T-helper 2 cell treated with Interferon-gamma antibody and Interleukin-4, amounts not matched to agents 5 μg/mL and 100 μg/mL, for 36 hours (primary cell): ENCODE results near the gene TOP3B.
A peak's percentile ranks its signal among the peaks of the same experiment; 100 is the strongest.
"Not testable (repeated sequence)": the region's sequence is repeated elsewhere in the genome, so short reads cannot be mapped to it uniquely, and the experiment has no call there.

Experiments used
- DNase-seq: peaks from one replicate; pipeline ENCODE4 v3.0.0; 2021; ENCODE audit warnings: low spot score
- H3K27ac Mint-ChIP-seq: one replicate; pipeline ENCODE4 v1.8.0; 2021; ENCODE audit warnings: mild to moderate bottlenecking, mixed read lengths
- H3K27me3 Mint-ChIP-seq: one replicate; pipeline ENCODE4 v1.8.0; 2021; ENCODE audit warnings: low read depth, mixed read lengths
- H3K36me3 Mint-ChIP-seq: one replicate; pipeline ENCODE4 v1.8.0; 2021; ENCODE audit warnings: low read depth, mixed read lengths
- H3K4me1 Mint-ChIP-seq: one replicate; pipeline ENCODE4 v1.8.0; 2021; ENCODE audit warnings: low read depth, mixed read lengths
- H3K4me3 Mint-ChIP-seq: one replicate; pipeline ENCODE4 v1.8.0; 2022; ENCODE audit warnings: mild to moderate bottlenecking, moderate library complexity, mixed read lengths
- H3K9me3 Mint-ChIP-seq: one replicate; pipeline ENCODE4 v1.8.0; 2021; ENCODE audit warnings: mixed read lengths

Gene TOP3B

DNA sequence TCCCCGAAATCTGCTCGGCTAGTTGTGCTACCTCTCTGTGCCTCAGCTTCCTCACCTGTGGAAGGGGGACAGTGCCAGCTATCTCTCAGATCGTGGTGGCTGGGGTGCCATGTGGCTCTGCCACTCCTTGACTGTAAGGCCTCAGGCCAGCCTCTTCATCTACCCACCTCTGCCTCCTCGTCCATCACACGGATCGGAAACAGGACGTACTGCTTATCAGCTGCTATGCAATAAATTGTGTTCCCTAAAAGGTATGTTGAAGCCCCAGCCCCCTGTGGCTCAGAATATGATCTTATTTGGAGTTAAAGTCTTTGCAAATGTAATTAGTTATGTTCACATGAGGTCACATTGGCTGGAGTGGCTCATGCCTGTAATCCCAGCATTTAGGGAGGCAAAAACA lies 37.7 kb downstream of the TOP3B start:
- no peak for DNase-seq
- Mint-ChIP-seq H3K27ac (no peak overlapping the region), H3K4me3 (no peak overlapping the region), H3K36me3 (no peaks in the 10 kb centered on the region), H3K4me1 (peaks cover 10% of the 10 kb centered on the region), H3K27me3 (no peaks in the 10 kb centered on the region), H3K9me3 (no peaks in the 10 kb centered on the region)

DNA sequence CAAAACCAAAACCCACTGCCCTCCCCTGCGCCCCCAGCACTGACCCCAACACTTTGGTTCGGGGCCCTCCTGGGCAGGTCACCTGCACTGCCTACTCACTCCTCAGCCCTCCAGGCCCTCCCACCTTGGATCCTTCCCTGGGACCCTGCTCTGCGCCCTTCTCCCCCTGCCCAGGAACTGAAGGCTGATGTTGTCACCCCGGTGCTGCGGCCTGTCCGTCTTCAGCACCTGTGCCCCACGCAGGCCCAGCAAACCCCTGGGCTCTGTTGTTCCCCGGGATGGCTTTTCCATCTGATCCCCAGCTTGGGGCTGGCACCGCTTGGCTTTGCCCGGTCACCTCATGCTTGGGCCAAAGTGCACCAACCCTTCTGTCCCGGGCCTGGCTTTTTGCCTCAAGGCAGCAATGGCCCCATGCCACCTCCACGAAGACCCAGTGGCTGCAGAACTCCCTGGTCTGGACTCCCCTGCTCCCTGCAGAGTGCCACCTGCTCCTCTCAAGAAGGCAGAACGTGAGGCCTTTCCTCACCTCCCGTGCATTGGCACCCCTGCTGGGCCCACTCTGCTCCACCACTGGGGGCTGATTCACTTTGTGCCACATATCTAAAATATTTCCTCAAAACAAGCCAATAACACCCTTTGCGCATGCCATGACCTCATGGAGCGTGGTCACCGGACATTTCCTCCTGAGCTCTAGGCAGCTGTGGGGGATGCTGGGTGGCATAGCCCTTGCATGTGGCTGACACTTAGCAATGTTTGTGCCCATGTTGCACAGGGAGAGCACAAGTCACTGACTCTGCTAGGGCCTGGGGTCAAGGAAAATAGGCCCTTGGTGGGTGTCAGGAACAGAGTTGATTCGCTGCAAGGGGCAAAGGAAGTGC lies 38.8 kb downstream of the TOP3B start:
- H3K27me3 Mint-ChIP-seq, result no peaks in the 10 kb centered on the region
- H3K9me3 Mint-ChIP-seq, result no peaks in the 10 kb centered on the region
- H3K36me3 Mint-ChIP-seq, result no peaks in the 10 kb centered on the region
- no peak overlapping the region for H3K4me3 Mint-ChIP-seq
- H3K4me1 Mint-ChIP-seq, result peaks cover 12% of the 10 kb centered on the region
- DNase-seq, result no peak
- H3K27ac Mint-ChIP-seq, result no peak overlapping the region

DNA sequence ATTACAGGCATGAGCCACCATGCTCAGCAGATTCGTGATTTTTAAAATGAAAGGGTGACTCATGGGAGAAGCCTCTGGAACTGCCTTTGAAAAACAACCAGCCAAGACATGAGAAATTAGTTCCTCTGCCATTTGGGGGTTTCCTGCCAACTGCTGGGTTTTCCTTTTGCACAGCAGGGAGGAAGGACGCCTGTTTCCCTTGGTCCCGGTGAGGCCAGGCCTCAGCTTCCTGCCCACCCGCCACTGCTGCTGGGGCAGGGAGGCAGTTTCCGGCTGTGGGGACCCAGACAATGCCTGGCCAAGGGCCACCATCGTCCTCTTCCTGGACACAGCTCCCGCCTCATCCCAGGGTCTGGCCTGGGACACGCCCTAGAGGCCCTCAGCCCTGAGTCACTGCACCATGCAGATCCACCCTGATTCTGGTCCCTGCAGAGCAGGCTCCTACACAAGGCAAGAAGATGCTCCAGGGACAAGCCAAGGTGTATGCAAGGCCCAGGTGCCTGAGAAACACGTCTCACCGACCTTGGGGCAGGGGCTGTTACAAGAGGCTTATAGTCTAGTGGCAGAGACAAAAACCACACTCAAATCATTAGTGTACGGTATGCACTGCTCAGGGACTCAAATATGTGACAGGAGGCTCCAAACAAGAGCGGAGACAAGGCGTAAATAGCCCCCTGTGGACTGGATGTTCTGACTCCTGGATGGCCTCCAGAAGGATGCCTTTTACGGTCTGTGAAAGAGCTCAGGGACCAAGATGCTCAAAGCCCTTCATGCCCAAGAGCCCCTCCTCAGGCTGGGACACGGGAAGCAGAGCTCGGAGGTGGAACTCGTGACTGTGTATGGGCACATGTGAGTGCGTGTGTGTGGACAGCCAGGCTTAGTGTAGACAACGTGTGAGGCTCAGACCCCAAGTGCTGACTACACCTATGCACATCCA lies 39.9 kb downstream of the TOP3B start:
- Mint-ChIP-seq H3K4me1 (peaks cover 19% of the 10 kb centered on the region), H3K36me3 (no peaks in the 10 kb centered on the region)

DNA sequence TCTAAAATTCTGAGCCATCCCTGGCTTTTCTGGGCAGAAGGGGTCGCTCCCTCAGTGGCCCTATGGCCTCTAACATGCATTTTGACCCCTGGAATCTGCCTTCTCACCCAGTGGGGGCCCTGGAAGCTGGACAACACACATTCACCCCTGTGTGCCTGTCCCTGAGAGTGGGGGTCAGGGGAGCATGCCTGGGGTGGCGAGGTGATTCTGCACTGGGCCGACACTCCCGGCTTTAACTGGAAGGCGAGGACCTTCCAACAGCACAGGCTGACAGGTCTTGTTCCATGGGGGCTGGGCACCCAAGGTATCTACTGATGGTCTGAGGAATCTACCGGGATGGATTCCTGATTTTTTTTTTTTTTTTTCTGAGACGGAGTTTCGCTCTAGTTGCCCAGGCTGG lies 40.7 kb downstream of the TOP3B start:
- Mint-ChIP-seq H3K36me3 (no peaks in the 10 kb centered on the region), H3K4me3 (no peak overlapping the region), H3K4me1 (peaks cover 20% of the 10 kb centered on the region), H3K27ac (peak overlapping the region; percentile 41), H3K9me3 (no peaks in the 10 kb centered on the region), H3K27me3 (no peaks in the 10 kb centered on the region)
- DNase-seq, result no peak

More for the DNA sequence above, 39.9 kb downstream of the TOP3B start:
- no peaks in the 10 kb centered on the region for H3K27me3 Mint-ChIP-seq
- H3K9me3 Mint-ChIP-seq, result no peaks in the 10 kb centered on the region
- no peak overlapping the region for H3K4me3 Mint-ChIP-seq
- peak overlapping the region; percentile 51 for H3K27ac Mint-ChIP-seq
- DNase-seq, result peak; percentile 45

DNA sequence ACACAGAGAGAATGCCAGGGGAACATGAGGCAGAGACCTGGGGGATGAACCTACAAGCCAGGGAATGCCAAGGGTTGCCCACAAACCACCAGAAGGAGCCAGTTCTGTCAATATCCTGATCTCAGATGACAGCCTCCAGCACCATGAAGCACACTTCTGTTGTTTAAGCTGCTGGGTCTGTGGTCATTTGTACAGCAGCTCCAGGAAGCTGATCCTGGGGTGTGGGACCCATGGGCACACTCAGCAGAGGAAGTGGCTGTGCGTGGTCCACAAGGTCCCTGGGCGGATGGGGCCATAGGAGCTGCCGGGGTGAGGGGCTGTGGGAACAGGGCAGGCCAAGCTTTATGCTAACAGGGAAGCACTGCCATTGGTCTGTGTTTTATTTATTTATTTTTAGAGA lies 42.1 kb downstream of the TOP3B start:
- H3K4me3 Mint-ChIP-seq, result no peak overlapping the region
- no peak overlapping the region for H3K27ac Mint-ChIP-seq
- H3K4me1 Mint-ChIP-seq, result peaks cover 21% of the 10 kb centered on the region
- no peaks in the 10 kb centered on the region for H3K36me3 Mint-ChIP-seq
- H3K9me3 Mint-ChIP-seq, result no peaks in the 10 kb centered on the region
- no peak for DNase-seq
- H3K27me3 Mint-ChIP-seq, result no peaks in the 10 kb centered on the region

DNA sequence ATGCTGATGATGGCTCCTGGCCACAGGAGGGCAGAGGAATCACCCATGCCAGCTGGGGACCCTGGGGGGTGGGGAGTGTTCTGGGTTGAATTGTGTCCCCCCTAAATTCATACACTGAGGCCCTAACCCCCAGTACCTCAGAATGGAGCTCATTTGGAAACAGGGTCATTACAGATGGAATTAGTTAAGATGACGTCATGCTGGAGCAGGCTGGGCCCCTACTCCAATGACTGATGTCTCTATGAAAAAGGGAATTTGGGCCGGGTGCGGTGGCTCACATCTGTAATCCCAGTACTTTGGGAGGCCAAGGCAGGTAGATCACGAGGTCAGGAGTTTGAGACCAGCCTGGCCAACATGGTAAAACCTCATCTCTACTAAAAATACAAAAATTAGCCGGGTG lies 42.7 kb downstream of the TOP3B start:
- H3K4me1 Mint-ChIP-seq, result peaks cover 21% of the 10 kb centered on the region

DNA sequence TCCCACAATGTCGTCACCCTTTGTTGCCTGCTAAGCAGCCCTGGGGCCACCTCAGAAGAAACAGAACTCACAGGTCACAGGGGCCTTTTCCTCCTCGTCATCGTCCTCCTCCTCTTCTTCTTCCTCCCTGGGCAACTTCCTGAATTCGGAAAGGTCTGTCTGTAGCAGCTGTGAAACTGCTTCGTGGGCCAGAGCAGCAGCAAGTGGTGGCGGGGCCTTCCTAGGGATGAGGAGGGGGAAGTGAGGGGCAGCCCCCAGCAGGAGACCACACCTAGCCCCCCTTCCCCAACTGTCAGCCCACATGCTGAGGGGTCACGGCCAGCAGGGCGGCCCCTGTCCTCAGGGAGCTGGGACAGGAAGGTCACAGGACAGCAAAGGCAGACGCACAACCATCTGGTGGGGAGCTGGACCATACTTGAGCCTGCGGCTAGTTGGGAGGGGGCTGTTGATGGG lies 43.1 kb downstream of the TOP3B start:
- H3K9me3 Mint-ChIP-seq, result no peaks in the 10 kb centered on the region
- H3K27ac Mint-ChIP-seq, result peak overlapping the region; percentile 3
- no peaks in the 10 kb centered on the region for H3K36me3 Mint-ChIP-seq
- DNase-seq, result no peak
- peaks cover 21% of the 10 kb centered on the region for H3K4me1 Mint-ChIP-seq
- no peaks in the 10 kb centered on the region for H3K27me3 Mint-ChIP-seq
- H3K4me3 Mint-ChIP-seq, result no peak overlapping the region

More for the DNA sequence above, 42.7 kb downstream of the TOP3B start:
- H3K27ac Mint-ChIP-seq, result peak overlapping the region; percentile 31
- H3K27me3 Mint-ChIP-seq, H3K4me3 Mint-ChIP-seq, H3K9me3 Mint-ChIP-seq, H3K36me3 Mint-ChIP-seq, DNase-seq: not testable (repeated sequence)

DNA sequence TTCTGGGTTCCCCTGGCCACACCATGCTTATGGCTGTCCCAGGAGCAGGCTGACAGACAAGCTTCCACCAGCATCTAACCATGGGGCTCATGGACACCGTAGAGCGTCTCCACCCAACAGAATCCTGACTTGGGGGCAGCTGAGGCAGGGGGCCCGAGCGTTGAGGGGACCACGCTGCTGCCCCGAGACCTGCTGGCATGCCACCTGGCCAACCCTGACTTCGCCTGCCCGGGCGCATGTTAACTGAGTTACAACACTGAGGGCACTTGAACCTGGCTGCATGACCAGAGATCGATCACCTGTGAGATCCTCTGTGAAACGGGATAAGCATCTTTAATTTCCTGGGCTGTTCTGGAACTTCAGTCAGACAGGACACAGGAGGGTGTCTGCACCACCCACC lies 43.7 kb downstream of the TOP3B start:
- Mint-ChIP-seq H3K4me1 (peaks cover 21% of the 10 kb centered on the region), H3K4me3 (peak overlapping the region; percentile 76), H3K27ac (no peak overlapping the region), H3K36me3 (no peaks in the 10 kb centered on the region), H3K27me3 (no peaks in the 10 kb centered on the region), H3K9me3 (no peaks in the 10 kb centered on the region)
- no peak for DNase-seq

DNA sequence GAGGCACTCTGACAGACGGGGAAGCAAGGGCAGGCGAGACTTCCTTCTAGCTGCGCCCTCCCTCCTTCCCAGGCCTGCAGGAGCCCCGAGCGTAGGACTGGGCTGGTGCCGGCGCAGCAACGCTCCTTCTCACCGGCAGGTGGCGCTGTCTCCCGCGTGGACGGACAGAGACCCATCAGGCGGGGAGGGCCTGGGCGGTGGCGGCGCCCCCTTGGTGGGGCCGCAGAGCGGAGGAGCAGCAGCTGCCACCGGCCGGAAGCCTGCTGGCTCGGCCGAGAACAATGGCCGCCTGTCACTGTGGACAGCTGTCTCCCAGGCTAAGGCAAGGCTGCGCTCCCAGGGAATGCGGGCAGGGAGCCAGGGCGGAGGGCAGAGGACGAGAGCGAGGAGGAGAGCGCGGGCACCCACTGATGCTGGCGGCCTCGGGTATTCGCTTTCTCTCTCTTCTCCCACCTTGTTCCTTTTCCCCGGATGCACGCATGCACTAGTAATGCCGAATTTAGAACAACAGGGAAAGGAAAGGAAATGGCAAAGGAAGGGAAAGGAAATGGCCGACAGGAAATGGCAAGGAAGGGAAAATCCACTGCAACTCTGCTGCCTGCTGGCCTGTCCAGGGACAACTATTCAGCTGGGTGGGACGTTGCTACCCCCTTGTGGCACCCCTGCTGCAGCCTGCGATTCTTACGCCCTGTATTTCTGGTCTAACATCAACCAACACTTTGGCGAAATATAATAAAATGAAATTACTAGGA lies 44.3 kb downstream of the TOP3B start:
- Mint-ChIP-seq H3K27ac (peak overlapping the region; percentile 63), H3K9me3 (no peaks in the 10 kb centered on the region), H3K27me3 (no peaks in the 10 kb centered on the region), H3K4me1 (peaks cover 21% of the 10 kb centered on the region), H3K36me3 (no peaks in the 10 kb centered on the region), H3K4me3 (peak overlapping the region; percentile 76)
- peak; percentile 88 for DNase-seq

DNA sequence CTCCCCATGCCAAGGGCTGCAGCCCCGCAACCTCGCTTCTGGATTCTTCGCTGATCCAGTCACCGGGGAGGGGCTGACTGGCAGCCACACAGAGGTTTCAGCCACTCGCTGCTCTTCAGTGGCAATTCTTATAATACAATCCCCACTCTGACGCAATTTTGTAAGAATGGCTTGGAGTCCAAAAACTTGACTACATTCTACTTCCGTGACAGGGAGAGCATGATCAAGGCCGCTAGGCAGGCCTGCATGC lies 44.8 kb downstream of the TOP3B start:
- no peaks in the 10 kb centered on the region for H3K27me3 Mint-ChIP-seq
- peaks cover 21% of the 10 kb centered on the region for H3K4me1 Mint-ChIP-seq
- no peaks in the 10 kb centered on the region for H3K9me3 Mint-ChIP-seq
- H3K27ac Mint-ChIP-seq, result peak overlapping the region; percentile 63
- peak overlapping the region; percentile 76 for H3K4me3 Mint-ChIP-seq
- H3K36me3 Mint-ChIP-seq, result no peaks in the 10 kb centered on the region
- no peak for DNase-seq

DNA sequence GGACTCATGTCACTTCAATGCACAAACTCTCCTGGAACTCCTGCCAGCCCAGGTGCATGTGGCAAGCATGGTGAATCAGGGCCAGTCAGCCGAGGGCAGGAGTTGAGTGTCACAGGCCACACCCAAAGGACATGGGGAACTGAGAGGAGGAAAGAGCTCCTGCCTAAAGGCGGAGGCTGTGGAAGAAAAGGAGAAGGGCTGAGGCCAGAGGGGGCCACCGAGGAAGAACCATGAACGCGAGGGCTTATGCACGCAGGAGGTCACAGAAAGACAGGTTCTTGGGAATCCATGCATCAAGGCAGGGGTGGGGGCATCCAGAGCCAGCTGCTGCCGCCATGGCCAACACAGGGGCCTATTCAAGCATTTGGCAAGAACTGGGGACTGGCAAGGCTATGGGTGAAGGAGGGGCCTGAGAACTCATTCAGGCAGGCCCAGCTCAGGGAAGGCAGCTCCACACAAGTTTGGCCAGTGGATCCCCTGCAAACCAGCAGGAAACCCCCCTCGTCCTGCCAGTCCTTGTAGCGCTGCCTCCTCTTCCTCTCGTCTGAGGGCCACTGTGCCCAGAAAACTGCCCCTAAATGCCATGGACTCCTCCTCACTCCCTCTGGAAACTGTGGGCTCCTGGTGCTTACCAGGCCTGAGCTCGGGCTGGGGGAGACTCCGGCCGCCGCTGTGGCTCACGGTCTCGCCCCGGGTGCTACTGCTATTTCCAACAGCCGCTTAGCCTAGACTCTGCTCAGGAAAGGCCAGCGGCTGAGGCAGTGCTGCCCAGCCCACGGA lies 45.4 kb downstream of the TOP3B start:
- Mint-ChIP-seq H3K36me3 (no peaks in the 10 kb centered on the region), H3K27me3 (no peaks in the 10 kb centered on the region), H3K27ac (no peak overlapping the region), H3K4me3 (no peak overlapping the region), H3K9me3 (no peaks in the 10 kb centered on the region), H3K4me1 (peaks cover 19% of the 10 kb centered on the region)
- no peak for DNase-seq

DNA sequence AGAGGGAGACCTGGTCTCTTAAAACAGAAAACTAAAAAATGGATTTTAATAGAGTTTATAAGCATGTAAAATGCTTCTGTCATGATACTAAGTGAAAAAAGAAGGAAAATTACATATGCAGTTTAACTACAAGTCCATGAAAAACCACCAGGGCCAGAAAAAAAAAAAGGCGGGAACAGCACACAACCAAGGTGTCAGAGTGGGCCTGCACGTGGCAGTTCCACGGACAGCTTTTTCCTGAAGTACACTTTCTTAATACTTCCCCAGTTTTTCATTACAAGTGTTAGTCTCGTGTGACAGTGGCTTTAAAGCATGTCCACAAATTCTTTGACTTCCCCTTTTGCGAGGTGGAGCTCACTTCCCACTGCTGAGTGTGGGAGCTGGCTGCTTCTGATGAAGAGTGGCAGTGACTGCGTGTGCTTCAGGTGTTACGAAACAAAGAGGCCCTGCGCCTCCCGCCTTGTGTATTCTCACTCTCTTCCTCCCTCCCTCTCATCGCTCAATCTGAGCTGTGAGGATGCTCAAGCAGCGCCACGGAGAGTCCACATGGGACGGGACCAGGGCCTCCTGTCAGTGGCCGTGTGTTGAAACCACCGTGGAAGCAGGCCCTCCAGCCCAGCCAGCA lies 46.3 kb downstream of the TOP3B start:
- Mint-ChIP-seq H3K27ac (no peak overlapping the region), H3K4me3 (no peak overlapping the region), H3K9me3 (no peaks in the 10 kb centered on the region), H3K36me3 (no peaks in the 10 kb centered on the region), H3K4me1 (peaks cover 12% of the 10 kb centered on the region), H3K27me3 (no peaks in the 10 kb centered on the region)
- no peak for DNase-seq

DNA sequence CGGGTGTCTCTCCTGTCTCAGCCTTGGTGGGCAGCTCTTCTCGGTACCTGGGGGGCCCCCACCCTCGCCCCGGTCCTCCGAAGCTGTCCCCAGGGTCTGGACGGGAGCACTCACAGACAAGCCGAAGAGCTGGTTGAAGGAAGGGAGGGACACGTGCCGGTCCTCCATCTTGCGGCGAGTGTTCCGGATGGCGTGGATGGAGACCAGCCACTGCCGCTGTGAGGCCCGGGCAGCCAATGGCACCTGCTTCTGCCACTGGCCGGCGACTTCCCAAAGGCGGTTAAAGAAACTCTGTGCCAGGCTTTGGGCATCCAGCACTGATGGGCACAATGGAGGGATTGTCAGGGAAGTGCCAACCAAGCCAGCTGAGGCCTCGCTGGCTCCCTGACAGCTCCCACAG lies 48.7 kb downstream of the TOP3B start:
- no peak overlapping the region for H3K4me3 Mint-ChIP-seq
- H3K36me3 Mint-ChIP-seq, result no peaks in the 10 kb centered on the region
- DNase-seq, result no peak
- no peaks in the 10 kb centered on the region for H3K9me3 Mint-ChIP-seq
- no peaks in the 10 kb centered on the region for H3K27me3 Mint-ChIP-seq
- H3K27ac Mint-ChIP-seq, result no peak overlapping the region
- H3K4me1 Mint-ChIP-seq, result peaks cover 9% of the 10 kb centered on the region
